Astrocyte (in vitro differentiated cells and primary cell): ENCODE measurements around the gene FAM234B. TPM values are rescaled to one million over a fixed set of nuclear protein-coding genes. Genes with fewer than 3 reads are reported as not detected.
"Not testable (repeated sequence)": the region's sequence is repeated elsewhere in the genome, so short reads cannot be mapped to it uniquely, and the experiment has no call there.

ENCODE experiments used
- DNase-seq: peaks from one replicate; pipeline ENCODE4 v3.0.0-alpha.2; 2010; ENCODE audit warnings: low read depth
- FAIRE-seq: peaks from 2 replicates; lab custom pipeline; 2011; peaks lifted over from hg19 to GRCh38; lab: Jason Lieb, UNC
- H2AFZ ChIP-seq: 2 replicates; pipeline ENCODE4 v1.6.0; 2012; ENCODE audit warnings: low read depth, low read length, inconsistent platforms
- H3K27ac ChIP-seq: 2 replicates; pipeline ENCODE4 v1.5.1; 2011; ENCODE audit warnings: low read depth, low read length, inconsistent platforms
- H3K27me3 ChIP-seq: 2 replicates; pipeline ENCODE4 v1.6.0; 2011; ENCODE audit warnings: low read length, inconsistent platforms; ENCODE audit not compliant: insufficient read depth
- H3K36me3 ChIP-seq: 2 replicates; pipeline ENCODE4 v1.5.1; 2011; ENCODE audit warnings: low read length, inconsistent platforms; ENCODE audit not compliant: insufficient read depth
- H3K4me1 ChIP-seq: 2 replicates; pipeline ENCODE4 v1.5.1; 2011; ENCODE audit warnings: low read length, inconsistent platforms; ENCODE audit not compliant: insufficient read depth
- H3K4me2 ChIP-seq: 2 replicates; pipeline ENCODE4 v1.6.0; 2012; ENCODE audit warnings: low read length, inconsistent platforms
- H3K4me3 ChIP-seq: 2 replicates; pipeline ENCODE4 v1.5.1; 2011; ENCODE audit warnings: low read depth, mild to moderate bottlenecking, low read length, inconsistent platforms; ENCODE audit not compliant: insufficient read depth
- H3K79me2 ChIP-seq: 2 replicates; pipeline ENCODE4 v1.6.0; 2012; ENCODE audit warnings: mild to moderate bottlenecking, low read length, inconsistent platforms; ENCODE audit not compliant: insufficient read depth
- H3K9ac ChIP-seq: 2 replicates; pipeline ENCODE4 v1.6.0; 2012; ENCODE audit warnings: mild to moderate bottlenecking, low read length, inconsistent platforms
- H3K9me3 ChIP-seq: 2 replicates; pipeline ENCODE4 v1.5.1; 2012; ENCODE audit warnings: low read depth, mild to moderate bottlenecking, low read length, inconsistent platforms; ENCODE audit not compliant: insufficient read depth
- H4K20me1 ChIP-seq: 2 replicates; pipeline ENCODE4 v1.6.0; 2012; ENCODE audit warnings: low read length, inconsistent platforms; ENCODE audit not compliant: insufficient read depth
- H3K27ac Mint-ChIP-seq: one replicate; pipeline ENCODE4 v1.8.0; 2021; ENCODE audit warnings: mild to moderate bottlenecking, mixed read lengths; ENCODE audit not compliant: unreplicated experiment
- H3K27me3 Mint-ChIP-seq: one replicate; pipeline ENCODE4 v1.8.0; 2021; ENCODE audit warnings: low read depth, mixed read lengths; ENCODE audit not compliant: unreplicated experiment
- H3K36me3 Mint-ChIP-seq: one replicate; pipeline ENCODE4 v1.8.0; 2021; ENCODE audit warnings: low read depth, mixed read lengths; ENCODE audit not compliant: unreplicated experiment
- H3K4me1 Mint-ChIP-seq: one replicate; pipeline ENCODE4 v1.8.0; 2021; ENCODE audit warnings: low read depth, mixed read lengths; ENCODE audit not compliant: unreplicated experiment
- H3K4me3 Mint-ChIP-seq: one replicate; pipeline ENCODE4 v1.8.0; 2021; ENCODE audit warnings: mild to moderate bottlenecking, moderate library complexity, mixed read lengths; ENCODE audit not compliant: unreplicated experiment
- H3K9me3 Mint-ChIP-seq: one replicate; pipeline ENCODE4 v1.8.0; 2021; ENCODE audit warnings: mild to moderate bottlenecking, mixed read lengths; ENCODE audit not compliant: unreplicated experiment
- EZH2 ChIP-seq: IDR thresholded peaks from 2 replicates; pipeline ENCODE4 v1.6.1; 2012; ENCODE audit warnings: mild to moderate bottlenecking, low read length, inconsistent platforms; ENCODE audit not compliant: insufficient read depth
- total RNA-seq: library from RNA; stranded (reverse); gene quantifications from 2 replicates; pipeline ENCODE4 v1.2.1, GENCODE V29; 2021
- TF ChIP-seq, protein P1 (sequence below): IDR thresholded peaks from 2 replicates; pipeline ENCODE4 v1.5.1; 2011; ENCODE audit warnings: low read depth, mild to moderate bottlenecking, inconsistent platforms, low read length, moderate library complexity; ENCODE audit not compliant: insufficient read depth

FAM234B gene
- total RNA-seq, 1 donor from 2014 or later, result 6.2 TPM

GRCh38 chr12:13052421-13052820 lies 8.2 kb downstream of the FAM234B start:
- Histone ChIP-seq H3K36me3 (no peaks in the 10 kb centered on the region), H3K4me1 (no peaks in the 10 kb centered on the region), H3K4me2 (no peak overlapping the region), H3K27me3 (no peaks in the 10 kb centered on the region), H4K20me1 (peaks cover 4% of the 10 kb centered on the region), H3K27ac (no peak overlapping the region), H3K4me3 (no peak overlapping the region), H3K9ac (no peak overlapping the region), H2AFZ (no peak overlapping the region), H3K79me2 (no peaks in the 10 kb centered on the region), H3K9me3 (no peaks in the 10 kb centered on the region)
- H3K36me3 Mint-ChIP-seq, result peaks cover 6% of the 10 kb centered on the region
- H3K4me3 Mint-ChIP-seq, result no peak overlapping the region
- no peak for DNase-seq
- FAIRE-seq, result no peak
- peaks cover 5% of the 10 kb centered on the region for H3K4me1 Mint-ChIP-seq
- H3K9me3 Mint-ChIP-seq, result peaks cover 12% of the 10 kb centered on the region
- no peak overlapping the region for H3K27ac Mint-ChIP-seq
- TF ChIP-seq, protein P1, sequence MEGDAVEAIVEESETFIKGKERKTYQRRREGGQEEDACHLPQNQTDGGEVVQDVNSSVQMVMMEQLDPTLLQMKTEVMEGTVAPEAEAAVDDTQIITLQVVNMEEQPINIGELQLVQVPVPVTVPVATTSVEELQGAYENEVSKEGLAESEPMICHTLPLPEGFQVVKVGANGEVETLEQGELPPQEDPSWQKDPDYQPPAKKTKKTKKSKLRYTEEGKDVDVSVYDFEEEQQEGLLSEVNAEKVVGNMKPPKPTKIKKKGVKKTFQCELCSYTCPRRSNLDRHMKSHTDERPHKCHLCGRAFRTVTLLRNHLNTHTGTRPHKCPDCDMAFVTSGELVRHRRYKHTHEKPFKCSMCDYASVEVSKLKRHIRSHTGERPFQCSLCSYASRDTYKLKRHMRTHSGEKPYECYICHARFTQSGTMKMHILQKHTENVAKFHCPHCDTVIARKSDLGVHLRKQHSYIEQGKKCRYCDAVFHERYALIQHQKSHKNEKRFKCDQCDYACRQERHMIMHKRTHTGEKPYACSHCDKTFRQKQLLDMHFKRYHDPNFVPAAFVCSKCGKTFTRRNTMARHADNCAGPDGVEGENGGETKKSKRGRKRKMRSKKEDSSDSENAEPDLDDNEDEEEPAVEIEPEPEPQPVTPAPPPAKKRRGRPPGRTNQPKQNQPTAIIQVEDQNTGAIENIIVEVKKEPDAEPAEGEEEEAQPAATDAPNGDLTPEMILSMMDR, result no peak
- H3K27me3 Mint-ChIP-seq, result no peaks in the 10 kb centered on the region

DNA sequence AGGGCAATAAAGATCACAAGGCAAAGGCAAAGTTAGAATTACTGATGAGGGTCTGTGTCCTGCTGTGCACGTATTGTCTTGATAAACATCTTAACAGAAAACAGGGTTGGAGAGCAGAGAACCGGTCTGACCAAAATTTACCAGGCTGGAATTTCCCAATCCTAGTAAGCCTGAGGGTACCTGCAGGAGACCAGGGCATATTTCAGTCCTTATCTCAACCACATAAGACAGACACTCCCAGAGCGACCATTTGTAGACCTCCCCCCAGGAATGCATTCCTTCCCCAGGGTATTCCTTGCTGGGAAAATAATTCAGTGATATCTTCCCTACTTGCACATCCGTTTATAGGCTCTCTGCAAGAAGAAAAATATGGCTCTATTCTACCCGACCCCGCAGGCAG lies 9.4 kb downstream of the FAM234B start:
- H3K27me3 Mint-ChIP-seq, H3K4me1 ChIP-seq, FAIRE-seq, H3K36me3 ChIP-seq, H3K9ac ChIP-seq, DNase-seq, H3K4me3 Mint-ChIP-seq, H2AFZ ChIP-seq, H3K4me1 Mint-ChIP-seq, H3K27me3 ChIP-seq, H3K79me2 ChIP-seq, H3K4me3 ChIP-seq, H3K27ac ChIP-seq, H3K27ac Mint-ChIP-seq, H3K4me2 ChIP-seq, H4K20me1 ChIP-seq, H3K36me3 Mint-ChIP-seq, H3K9me3 ChIP-seq: not testable (repeated sequence)
- H3K9me3 Mint-ChIP-seq, result peaks cover 12% of the 10 kb centered on the region

DNA sequence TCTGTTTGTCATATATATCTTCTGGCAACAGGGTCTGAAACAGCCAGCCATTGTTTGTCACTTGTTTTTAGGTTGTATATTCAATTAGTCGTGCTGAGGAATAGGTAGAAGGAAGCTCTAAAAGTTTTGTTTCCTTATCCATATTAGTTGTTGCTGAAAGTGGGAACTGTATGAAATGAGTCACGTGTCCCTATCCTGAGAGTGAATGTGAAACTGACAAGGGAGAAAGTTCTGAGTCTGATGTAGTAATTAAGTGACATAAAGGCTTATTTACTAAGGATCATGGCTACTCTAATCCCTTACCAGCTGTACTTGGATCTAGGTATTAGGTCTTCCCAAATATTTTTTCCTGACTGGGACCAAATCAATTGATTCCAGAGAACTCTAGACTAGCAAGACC lies 16.4 kb downstream of the FAM234B start:
- no peak overlapping the region for H3K27ac Mint-ChIP-seq
- no peaks in the 10 kb centered on the region for H3K9me3 ChIP-seq
- H3K36me3 Mint-ChIP-seq, result peaks cover 9% of the 10 kb centered on the region
- H3K4me1 ChIP-seq, result no peaks in the 10 kb centered on the region
- no peak overlapping the region for H3K9ac ChIP-seq
- TF ChIP-seq, protein P1, result no peak
- TF ChIP-seq EZH2, result no peak
- no peaks in the 10 kb centered on the region for H4K20me1 ChIP-seq
- DNase-seq (no peak), FAIRE-seq (no peak)
- H3K4me1 Mint-ChIP-seq, result no peaks in the 10 kb centered on the region
- H3K4me3 Mint-ChIP-seq, result no peak overlapping the region
- H3K36me3 ChIP-seq, result no peaks in the 10 kb centered on the region
- no peak overlapping the region for H2AFZ ChIP-seq
- H3K4me2 ChIP-seq, result no peak overlapping the region
- no peaks in the 10 kb centered on the region for H3K9me3 Mint-ChIP-seq
- H3K27me3 Mint-ChIP-seq, result no peaks in the 10 kb centered on the region
- H3K4me3 ChIP-seq, result no peak overlapping the region
- no peaks in the 10 kb centered on the region for H3K27me3 ChIP-seq
- H3K27ac ChIP-seq, result no peak overlapping the region
- H3K79me2 ChIP-seq, result no peaks in the 10 kb centered on the region
